Measurements from ENCODE around the gene THAP12. TPM values are rescaled to one million over a fixed set of nuclear protein-coding genes. Genes with fewer than 3 reads are reported as not detected.

Gene THAP12, protein sequence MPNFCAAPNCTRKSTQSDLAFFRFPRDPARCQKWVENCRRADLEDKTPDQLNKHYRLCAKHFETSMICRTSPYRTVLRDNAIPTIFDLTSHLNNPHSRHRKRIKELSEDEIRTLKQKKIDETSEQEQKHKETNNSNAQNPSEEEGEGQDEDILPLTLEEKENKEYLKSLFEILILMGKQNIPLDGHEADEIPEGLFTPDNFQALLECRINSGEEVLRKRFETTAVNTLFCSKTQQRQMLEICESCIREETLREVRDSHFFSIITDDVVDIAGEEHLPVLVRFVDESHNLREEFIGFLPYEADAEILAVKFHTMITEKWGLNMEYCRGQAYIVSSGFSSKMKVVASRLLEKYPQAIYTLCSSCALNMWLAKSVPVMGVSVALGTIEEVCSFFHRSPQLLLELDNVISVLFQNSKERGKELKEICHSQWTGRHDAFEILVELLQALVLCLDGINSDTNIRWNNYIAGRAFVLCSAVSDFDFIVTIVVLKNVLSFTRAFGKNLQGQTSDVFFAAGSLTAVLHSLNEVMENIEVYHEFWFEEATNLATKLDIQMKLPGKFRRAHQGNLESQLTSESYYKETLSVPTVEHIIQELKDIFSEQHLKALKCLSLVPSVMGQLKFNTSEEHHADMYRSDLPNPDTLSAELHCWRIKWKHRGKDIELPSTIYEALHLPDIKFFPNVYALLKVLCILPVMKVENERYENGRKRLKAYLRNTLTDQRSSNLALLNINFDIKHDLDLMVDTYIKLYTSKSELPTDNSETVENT
- 42.2 and 50.5 TPM in 2 replicates for total RNA-seq (2014; rRNA removed)
- percentile 78 among the genes with signal in this experiment for Bru-seq, nascent RNA
- percentile 92 among the genes with signal in this experiment for BruChase-seq, experiment 1, labeled RNA remaining after a 6-hour chase
- percentile 86 among the genes with signal in this experiment for BruChase-seq, experiment 2, labeled RNA remaining after a 2-hour chase
- long read RNA-seq, transcript THAP12-203 (6 exons, 882 nt), result minor isoform, 33 of 216 reads
- long read RNA-seq, transcript THAP12-201 (5 exons, 3,300 nt), result major isoform, 145 of 216 reads
- long read RNA-seq, partial matches to known transcripts, result 6 of 216 reads
- long read RNA-seq, other reads (novel, unspliced or antisense), result 31 of 216 reads

DNA sequence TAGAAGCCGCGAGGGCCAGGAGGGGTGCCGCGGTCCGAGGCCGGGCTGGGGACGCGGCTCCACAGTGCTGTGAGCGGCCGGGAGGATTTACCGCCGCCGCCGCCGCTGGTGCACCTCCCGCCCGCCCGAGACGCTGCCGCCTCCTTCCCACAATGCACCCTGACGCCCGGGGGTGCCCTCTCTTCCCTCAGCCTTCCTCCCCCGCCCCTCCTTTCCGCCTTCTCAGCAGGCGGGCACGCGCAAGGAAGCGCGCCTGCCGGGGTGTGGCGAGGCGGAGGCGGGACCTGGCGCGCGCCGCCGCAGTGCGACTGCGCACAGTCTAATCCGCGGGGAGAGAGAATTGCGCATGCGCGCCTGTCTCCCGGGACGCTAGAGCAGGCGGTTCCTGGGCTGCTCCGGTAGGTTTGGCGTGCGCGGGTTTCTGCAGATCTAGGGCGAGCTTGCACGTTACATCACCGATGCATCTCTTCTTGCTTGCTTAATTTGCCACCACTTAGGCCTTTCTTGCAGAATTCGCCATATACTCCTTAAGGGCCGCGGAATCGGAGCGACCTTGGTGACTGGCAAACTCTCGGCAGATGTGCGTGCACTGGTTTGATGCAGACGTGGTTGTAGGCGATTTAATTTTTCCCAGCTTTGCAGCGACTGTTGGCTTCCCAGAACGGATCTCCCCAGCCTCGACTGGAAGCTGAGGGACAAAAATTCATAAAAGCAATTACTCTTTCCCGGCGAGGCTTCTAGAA, at the start of gene THAP12, which contains the start of gene GVQW3:
Gene THAP12 (minus strand): TSS at position 156 of the 743 bp plus-strand sequence. CDS start 296 bp downstream, outside the sequence.
Gene GVQW3 (plus strand): TSS at position 347 of the 743 bp plus-strand sequence. CDS start 506 bp downstream, outside the sequence.
- POLR2A ChIA-PET (ENCODE audit: unreplicated experiment), result no interaction called here
- Histone ChIP-seq H3K9me2 (replicated peaks; ENCODE audit: low read length) (no peaks in the 10 kb centered on the region), H3K27ac (ENCODE audit: low read length) (no peak within 1 kb of the TSS), H3K4me1 (ENCODE audit: insufficient read depth, low read length) (peaks cover 21% of the 10 kb centered on the region), H3K9ac (ENCODE audit: low read length) (peak within 1 kb of the TSS; percentile 82), H3K4me2 (ENCODE audit: low read length) (peak within 1 kb of the TSS; percentile 95), H3K79me2 (ENCODE audit: low read length) (peaks cover 57% of the 10 kb centered on the region), H3K9me3 (ENCODE audit: low read length) (no peaks in the 10 kb centered on the region), H3K27me3 (ENCODE audit: low read length) (no peaks in the 10 kb centered on the region), H3K36me3 (ENCODE audit: low read depth, low read length) (no peaks in the 10 kb centered on the region), H3K4me3 (ENCODE audit: low read length) (peak within 1 kb of the TSS; percentile 73), H3F3A (ENCODE audit: low read length, unreplicated experiment) (no peaks in the 10 kb centered on the region), H2AFZ (ENCODE audit: low read length) (peak within 1 kb of the TSS; percentile 98), H4K20me1 (ENCODE audit: low read length) (peaks cover 32% of the 10 kb centered on the region)
- peak; percentile 88 for ATAC-seq
- BruUV-seq (replicated peaks), result no TSS peak
- TF ChIP-seq EZH2phosphoT487 (IDR thresholded peaks at IDR 0.05; ENCODE audit: borderline replicate concordance, low read length) (peak; percentile 91), EZH2 (IDR thresholded peaks at IDR 0.05; ENCODE audit: low read length, unreplicated experiment) (no peak)
- TF ChIP-seq, protein P1, sequence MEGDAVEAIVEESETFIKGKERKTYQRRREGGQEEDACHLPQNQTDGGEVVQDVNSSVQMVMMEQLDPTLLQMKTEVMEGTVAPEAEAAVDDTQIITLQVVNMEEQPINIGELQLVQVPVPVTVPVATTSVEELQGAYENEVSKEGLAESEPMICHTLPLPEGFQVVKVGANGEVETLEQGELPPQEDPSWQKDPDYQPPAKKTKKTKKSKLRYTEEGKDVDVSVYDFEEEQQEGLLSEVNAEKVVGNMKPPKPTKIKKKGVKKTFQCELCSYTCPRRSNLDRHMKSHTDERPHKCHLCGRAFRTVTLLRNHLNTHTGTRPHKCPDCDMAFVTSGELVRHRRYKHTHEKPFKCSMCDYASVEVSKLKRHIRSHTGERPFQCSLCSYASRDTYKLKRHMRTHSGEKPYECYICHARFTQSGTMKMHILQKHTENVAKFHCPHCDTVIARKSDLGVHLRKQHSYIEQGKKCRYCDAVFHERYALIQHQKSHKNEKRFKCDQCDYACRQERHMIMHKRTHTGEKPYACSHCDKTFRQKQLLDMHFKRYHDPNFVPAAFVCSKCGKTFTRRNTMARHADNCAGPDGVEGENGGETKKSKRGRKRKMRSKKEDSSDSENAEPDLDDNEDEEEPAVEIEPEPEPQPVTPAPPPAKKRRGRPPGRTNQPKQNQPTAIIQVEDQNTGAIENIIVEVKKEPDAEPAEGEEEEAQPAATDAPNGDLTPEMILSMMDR (conservative IDR thresholded peaks at IDR 0.05; ENCODE audit: low read depth, low read length), result 0 out of 2 replicates have a peak, but pooled peaks have one; percentile 25
- CTCF ChIA-PET, result no interaction called here
- peak; percentile 99 for DNase-seq
- intact Hi-C loops (cut with micrococcal nuclease), result loop anchor here (1.0 kb wide), 1 partner anchor 63 kb away; no protein-coding TSS in a partner anchor

DNA sequence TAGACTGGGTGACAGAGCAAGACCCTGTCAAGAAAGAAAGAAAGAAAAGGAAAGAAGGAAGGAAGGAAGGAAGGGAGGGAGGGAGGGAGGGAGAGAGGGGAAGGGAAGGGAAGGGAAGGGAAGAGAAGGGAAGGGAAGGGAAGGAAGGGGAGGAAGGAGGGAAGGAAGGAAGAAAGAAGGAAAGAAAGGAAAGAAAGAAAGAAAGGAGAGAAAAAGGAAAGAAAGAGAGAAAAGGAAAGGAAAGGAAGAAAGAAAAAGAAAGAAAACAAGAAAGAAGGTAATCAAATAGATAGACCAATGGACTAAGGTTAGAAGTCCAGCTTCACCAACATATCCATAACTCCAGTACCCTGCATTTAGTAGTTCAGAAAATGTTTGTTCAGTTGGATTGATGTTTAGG, 45.7 kb upstream of the THAP12 start:
- Histone ChIP-seq H3K36me3 (ENCODE audit: low read depth, low read length) (no peaks in the 10 kb centered on the region), H3K4me3 (ENCODE audit: low read length) (no peak overlapping the region), H4K20me1 (ENCODE audit: low read length) (no peaks in the 10 kb centered on the region), H3K27me3 (ENCODE audit: low read length) (no peaks in the 10 kb centered on the region), H2AFZ (ENCODE audit: low read length) (no peak overlapping the region), H3K27ac (ENCODE audit: low read length) (no peak overlapping the region), H3K9me2 (replicated peaks; ENCODE audit: low read length) (no peaks in the 10 kb centered on the region), H3K9me3 (ENCODE audit: low read length) (no peaks in the 10 kb centered on the region), H3K9ac (ENCODE audit: low read length) (no peak overlapping the region), H3F3A (ENCODE audit: low read length, unreplicated experiment) (no peaks in the 10 kb centered on the region), H3K4me2 (ENCODE audit: low read length) (no peak overlapping the region), H3K79me2 (ENCODE audit: low read length) (no peaks in the 10 kb centered on the region), H3K4me1 (ENCODE audit: insufficient read depth, low read length) (no peaks in the 10 kb centered on the region)
- no peak for DNase-seq
- ChIA-PET CTCF (no interaction called here), POLR2A (ENCODE audit: unreplicated experiment) (no interaction called here)
- TF ChIP-seq, protein P1 (conservative IDR thresholded peaks at IDR 0.05; ENCODE audit: low read depth, low read length), result no peak
- intact Hi-C loops (cut with micrococcal nuclease), result no loop called here
- BruUV-seq (replicated peaks), result no TSS peak
- ATAC-seq, result no peak
